GM12801 (cell line): Measurements from ENCODE around the gene PDE6A.

ENCODE experiments used
- CTCF ChIP-seq: IDR thresholded peaks from one replicate; pipeline ENCODE4 v1.5.1; 2011; ENCODE audit warnings: control low read depth; ENCODE audit not compliant: insufficient read length; ENCODE audit errors: extremely low read depth

PDE6A gene

GRCh38 chr5:149852641-149853330 lies 91.8 kb downstream of the PDE6A start:
- TF ChIP-seq CTCF, result peak; percentile 57

GRCh38 chr5:149851211-149851610 lies 93.4 kb downstream of the PDE6A start:
- no peak for TF ChIP-seq CTCF

DNA sequence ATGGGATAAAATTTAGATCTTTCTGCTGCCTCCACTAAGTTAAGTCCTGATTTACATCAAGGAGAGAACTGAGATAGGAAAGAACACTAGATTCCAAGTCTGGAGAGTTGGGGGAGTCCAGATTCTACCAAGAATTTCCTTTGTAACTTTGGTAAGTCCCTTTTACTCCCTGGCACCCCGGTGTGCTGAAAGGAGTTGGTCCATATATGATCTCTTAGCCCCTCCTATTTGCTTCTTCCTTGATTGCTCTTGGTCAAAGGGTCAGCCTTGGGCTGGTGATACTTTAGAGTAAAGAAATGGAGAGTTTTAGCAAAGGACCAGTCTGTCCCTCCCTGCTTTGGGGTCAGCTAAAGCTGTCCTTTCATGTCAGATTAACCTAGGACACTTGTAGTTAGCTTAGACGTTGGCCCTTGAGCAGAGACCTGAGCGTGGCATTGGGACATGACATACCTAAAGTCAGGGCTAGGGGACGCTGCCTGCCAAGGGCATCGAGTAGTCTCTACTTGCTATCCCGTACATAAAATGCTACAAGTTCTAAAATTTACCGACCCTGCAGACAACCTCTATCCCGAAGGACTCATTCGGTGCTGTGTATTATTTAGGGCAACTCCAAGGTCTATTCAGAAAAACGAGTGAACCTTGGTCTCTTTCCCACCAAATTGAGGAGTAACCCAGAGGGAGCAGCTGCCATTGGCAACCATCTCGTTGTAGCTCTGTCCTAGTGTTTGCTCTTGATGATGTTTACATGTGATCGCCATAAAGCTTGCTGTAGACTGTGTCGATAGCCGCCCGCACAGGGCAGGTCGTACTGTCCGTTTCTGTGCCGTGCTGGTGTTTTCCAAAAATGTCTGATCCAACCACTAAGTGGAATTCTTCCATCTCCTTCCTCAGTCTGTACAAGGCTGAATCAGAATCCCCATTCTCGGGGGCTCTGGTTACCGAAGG lies 94.4 kb downstream of the PDE6A start:
- no peak for TF ChIP-seq CTCF

- no peak for TF ChIP-seq CTCF
These were observed 95.2 kb downstream of the PDE6A start for GRCh38 chr5:149849280-149849965.

DNA sequence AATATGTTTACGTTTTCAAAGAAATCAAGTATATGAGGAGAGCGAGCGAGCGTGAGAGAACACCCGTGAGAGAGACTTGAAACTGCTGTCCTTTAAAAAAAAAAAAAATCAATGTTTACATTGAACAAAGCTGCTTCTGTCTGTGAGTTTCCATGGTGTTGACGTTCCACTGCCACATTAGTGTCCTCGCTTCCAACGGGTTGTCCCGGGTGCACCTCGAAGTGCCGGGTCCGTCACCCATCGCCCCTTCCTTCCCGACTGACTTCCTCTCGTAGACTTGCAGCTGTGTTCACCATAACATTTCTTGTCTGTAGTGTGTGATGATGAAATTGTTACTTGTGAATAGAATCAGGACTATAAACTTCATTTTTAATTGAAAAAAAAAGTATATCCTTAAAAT lies 97.0 kb downstream of the PDE6A start:
- no peak for TF ChIP-seq CTCF

GRCh38 chr5:149846021-149846420 lies 98.6 kb downstream of the PDE6A start:
- TF ChIP-seq CTCF, result no peak

DNA sequence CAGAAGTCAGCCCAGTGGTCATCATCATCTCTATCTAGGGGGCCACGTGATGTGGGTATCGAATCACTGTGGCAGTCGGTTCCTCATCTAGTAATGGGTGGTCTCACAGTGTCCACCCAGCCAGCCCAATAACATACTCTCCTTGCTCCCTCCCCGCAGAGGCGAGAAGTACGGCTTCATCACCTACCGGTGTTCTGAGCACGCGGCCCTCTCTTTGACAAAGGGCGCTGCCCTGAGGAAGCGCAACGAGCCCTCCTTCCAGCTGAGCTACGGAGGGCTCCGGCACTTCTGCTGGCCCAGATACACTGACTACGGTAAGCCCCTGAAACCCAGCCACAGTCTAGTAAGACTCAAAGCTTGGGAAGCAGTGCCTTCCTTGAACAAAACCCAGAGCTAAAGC lies 99.0 kb downstream of the PDE6A start:
- no peak for TF ChIP-seq CTCF
